Activated T-cell treated with anti-CD3 and anti-CD28 coated beads for 48 hours (primary cell): ENCODE data around the gene WFDC2.

ENCODE experiments used
- DNase-seq: peaks from one replicate; pipeline ENCODE4 v3.0.0-alpha.2; 2020; ENCODE audit warnings: low read depth

Gene WFDC2

DNA sequence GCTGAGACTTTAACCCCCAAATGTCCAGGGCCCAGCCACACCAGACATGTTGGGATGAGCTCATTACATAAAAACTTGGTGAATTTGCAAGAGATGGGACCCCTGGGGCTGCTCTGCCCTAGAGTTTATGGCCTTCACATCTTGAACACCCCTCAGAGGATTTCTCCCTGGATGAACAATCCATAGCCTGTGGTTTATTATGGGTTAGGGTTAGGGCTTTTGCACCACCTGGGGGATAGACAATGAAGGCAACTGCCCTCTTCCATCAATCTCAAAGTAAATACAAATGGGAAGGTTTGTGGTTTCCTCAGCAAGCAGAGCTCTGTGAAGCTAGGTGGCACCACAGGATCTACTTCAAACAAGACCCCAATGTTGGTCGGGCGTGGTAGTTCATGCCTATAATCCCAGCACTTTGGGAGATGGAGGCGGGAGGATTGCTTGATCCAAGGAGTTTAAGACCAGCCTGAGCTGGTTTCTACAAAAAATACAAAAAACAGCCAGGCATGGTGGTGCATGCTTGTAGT lies 28.5 kb downstream of the WFDC2 start:
- DNase-seq: no peak

GRCh38 chr20:45500022-45500421 lies 30.5 kb downstream of the WFDC2 start:
- DNase-seq: no peak

DNA sequence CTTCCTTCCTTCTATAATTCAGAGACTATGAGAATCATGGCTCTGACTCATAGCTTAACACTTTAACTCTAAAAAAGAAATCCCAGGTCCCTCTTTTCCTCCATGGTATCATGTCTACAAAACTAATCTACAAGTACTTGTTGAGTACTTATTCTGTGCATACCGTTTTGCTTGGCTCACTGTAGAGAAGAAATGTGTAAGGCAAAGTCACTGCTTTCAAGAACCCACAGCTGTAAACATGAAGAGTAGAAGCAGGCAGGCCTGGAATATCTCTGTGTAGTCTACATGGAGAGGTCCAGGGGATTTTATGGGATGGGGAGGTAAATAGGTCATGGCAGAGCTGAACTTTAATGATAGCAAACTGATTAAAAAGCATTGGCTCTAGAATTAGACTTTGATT lies 32.0 kb downstream of the WFDC2 start:
- DNase-seq: no peak

DNA sequence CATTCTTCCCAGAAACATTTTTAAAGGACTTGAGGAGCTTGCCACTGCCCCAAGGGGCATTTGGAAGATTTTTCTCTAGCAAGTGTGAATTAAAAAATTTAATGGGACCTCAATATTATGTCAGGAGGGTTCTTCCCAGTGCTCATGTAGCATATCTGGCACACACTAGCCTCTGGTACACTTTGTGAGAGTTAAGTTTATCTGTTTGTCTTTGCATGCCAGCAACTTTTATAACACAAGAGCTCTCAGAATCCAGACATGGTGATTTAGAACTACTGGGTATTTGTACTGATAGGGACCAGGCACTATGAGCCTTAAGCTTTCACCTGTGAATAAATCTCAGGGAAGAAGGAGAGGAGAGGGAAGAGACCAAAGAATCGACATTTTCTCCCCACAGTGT lies 33.0 kb downstream of the WFDC2 start:
- no peak for DNase-seq

GRCh38 chr20:45503403-45503802 lies 33.9 kb downstream of the WFDC2 start:
- no peak for DNase-seq

- no peak for DNase-seq
Measured at GRCh38 chr20:45506398-45506797, 36.8 kb downstream of the WFDC2 start.

DNA sequence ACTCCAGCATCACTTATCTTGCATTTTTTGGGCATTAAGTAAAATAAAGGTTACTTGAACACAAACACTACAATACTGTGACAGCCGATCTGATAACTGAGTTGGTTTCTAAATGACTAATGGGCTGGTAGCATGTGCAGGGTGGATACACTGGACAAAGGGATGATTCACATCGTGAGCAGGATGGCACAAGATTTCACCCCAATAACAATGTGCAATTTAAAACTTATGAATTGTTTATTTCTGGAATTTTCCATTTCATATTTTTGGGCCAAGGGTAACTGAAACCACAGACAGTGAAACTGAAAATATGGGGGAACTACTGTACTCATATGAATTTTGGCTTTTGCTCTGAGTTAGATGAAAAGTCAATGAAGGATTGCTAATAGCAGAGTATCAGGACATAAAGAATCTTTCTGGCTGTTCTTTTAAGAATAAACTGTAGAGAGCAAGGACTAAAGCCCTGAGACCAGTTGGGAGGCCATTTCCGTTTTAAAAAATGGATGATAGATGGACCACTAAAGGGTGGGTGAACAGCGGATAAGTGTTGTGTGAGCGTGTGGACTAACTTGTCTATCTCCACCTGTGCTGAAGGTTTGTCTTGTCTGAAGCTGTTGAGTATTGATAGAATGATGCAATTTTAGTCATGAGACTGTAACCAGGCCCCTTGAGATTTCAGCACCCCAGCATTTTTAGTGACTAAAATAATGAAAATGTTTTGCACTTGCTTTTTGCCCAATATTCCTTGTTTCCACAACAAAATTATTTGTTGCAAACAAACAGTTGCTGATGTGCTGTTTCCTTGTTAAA lies 37.7 kb downstream of the WFDC2 start:
- no peak for DNase-seq

DNA sequence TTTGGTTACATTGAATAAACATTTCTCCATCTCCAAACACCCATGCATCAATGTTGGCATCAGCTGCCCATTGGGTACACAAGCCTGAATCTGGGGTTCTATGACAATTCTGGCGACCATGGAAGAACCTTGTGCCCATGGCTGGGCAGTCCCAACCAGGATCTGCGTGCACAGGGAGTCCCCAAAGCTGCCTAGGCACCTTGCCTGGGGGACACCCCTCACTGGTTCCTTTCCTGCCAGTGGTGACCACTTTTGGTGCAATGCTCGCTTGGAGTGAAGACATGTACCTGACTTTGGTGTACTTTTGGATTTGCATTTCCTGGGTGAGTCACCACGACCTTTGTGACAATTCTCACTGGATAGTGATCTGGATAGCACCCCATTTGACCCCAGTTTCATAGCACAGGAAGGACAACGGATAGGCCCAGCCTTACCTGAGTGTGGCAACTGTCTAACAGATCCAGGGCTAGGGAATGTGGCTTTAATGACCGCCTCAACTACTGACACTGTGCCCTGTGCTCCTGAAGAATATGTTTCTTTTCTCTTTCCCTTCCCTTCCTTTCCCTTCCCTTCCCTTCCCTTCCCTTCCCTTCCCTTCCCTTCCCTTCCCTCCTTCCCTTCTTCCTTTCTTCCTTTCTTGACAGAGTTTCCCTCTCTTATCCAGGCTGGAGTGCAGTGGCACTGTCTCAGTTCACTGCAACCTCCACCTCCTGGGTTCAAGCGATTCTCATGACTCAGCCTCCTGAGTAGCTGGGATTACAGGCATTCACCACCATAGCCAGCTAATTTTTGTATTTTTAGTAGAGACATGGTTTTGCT lies 38.7 kb downstream of the WFDC2 start:
- no peak for DNase-seq

- DNase-seq: no peak
Measured at GRCh38 chr20:45509091-45509490, 39.5 kb downstream of the WFDC2 start.

DNA sequence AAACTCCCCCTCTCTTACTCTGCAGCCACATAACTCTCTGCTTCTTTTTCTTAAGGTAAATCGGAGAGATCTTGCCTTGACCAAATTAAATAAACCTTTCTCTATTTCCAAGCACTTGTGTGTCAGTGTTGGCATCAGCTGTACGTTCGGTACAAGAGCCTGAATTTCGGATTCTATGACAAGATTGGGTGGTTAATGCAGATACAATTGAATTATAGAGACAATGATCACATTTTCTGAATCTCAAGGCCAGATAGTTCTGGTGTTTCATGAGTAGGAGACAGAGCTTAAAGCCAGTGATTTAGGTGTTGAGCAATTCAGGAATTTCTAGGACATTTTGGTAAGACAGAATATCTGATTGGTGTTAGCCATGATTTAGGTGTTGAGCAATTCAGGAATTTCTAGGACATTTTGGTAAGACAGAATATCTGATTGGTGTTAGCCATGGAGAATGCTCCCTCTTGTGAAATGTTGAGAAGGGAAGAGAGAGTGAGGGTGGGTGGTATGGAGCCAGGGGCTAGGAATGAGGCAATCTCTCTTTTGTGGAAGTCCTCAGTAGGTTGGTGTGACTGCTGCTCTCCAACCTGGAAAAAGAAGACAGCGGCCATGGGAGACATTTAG lies 40.8 kb downstream of the WFDC2 start:
- no peak for DNase-seq

- no peak for DNase-seq
Measured at GRCh38 chr20:45515147-45515913, 45.8 kb downstream of the WFDC2 start, which contains the start of gene SPINT3. TSS of gene SPINT3 (minus strand) at chr20:45515622. CDS start at chr20:45515608, 14 bp downstream.

- DNase-seq: no peak
Measured at GRCh38 chr20:45518282-45518681, 48.7 kb downstream of the WFDC2 start.

DNA sequence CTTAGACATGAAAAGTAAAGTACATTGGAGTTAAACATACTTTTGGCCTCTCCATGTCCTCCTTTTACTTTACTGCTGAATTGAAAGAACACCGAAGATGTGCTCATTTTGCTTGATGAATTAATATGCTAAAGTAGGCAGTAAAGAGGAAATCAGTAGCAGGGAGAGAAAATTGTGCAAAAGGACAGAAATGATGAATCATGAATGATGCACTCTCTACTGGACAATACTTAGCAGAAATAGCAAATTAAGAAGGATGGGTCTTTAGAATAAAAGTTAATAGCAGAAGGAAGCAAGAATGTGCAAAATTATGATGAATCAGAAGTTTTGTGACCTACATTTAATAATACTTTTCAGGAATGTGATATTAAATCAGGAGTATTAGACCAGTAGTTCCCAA lies 54.3 kb downstream of the WFDC2 start:
- no peak for DNase-seq

DNA sequence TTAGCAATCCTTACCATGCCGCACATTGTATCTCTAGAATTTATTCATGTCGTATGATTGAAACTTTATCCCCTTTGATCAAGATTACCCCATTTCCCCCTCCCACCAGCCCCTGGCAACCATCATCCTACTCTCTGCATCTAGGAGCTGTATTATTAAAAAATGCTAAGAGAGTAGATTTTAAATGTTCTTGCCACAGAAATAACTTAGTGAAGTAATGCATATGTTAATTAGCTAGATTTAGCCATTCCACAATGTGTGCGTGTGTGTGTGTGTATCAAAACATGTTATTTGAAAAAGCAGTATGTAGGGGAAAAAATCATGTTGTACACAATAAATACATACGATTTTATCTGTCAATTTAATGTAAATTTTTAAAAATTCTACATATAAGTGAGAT lies 57.7 kb downstream of the WFDC2 start:
- DNase-seq: no peak
